D341Med (cell line): ENCODE data around the gene MYCN.
A peak's percentile ranks its signal among the peaks of the same experiment; 100 is the strongest.
"Not testable (repeated sequence)": the region's sequence is repeated elsewhere in the genome, so short reads cannot be mapped to it uniquely, and the experiment has no call there.

Source experiments
- DNase-seq: peaks from one replicate; pipeline ENCODE4 v3.0.0; 2012; ENCODE audit warnings: low spot score

The MYCN gene

DNA sequence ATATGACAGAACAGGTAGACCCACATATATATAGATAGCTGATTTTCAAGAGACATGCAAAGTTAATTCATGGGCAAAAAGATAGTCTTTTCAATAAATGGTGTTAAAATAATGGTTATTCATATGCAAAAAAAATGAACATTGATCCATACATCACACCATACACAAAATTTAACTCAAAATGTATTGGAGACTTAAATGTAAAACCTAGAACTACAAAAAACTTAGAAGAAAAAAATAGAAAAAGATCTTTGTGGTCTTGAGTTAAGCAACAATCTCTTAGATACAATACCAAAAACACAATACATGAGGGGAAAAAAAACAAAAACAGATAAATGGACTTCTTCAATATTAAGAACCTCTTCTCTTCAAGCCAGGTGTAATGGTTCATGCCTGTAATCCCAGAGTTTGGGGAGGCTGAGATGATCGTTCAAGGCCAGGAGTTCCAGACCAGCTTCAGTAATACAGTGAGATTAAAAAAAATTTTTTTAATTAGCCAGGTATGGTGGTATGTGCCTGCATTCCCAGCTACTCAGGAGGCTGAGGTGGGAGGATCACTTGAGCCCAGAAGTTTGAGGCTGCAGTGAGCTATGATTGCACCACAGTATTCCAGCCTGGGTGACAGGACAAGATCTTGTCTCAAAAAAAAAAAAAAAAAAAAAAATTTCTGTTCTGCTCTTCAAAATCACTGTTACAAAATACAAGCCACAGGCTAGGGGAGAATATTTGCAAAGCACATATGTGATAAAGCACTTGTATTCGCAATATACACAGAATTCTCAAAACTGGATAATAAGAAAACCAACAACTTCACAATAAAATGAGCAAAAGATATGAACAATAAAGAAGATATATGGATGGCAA lies 32.7 kb upstream of the MYCN start:
- no peak for DNase-seq

DNA sequence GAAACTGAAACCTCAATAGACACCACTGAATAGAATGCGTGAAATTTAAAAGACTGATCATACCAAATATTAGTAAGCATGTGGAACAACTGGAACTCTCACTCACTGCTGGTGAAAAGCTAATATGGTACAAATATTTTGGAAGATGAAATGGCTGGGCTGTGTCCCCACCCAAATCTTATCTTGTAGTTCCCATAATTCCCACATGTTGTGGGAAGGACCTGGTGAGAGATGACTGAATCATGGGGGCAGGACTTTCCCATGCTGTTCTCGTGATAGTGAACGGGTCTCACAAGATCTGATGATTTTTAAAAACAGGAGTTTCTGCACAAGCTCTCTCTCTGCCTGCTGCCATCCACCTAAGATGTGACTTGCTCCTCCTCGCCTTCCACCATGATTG lies 32.0 kb upstream of the MYCN start:
- DNase-seq: no peak

GRCh38 chr2:15909157-15909556 lies 31.2 kb upstream of the MYCN start:
- no peak for DNase-seq

GRCh38 chr2:15909736-15910135 lies 30.6 kb upstream of the MYCN start:
- no peak for DNase-seq

DNA sequence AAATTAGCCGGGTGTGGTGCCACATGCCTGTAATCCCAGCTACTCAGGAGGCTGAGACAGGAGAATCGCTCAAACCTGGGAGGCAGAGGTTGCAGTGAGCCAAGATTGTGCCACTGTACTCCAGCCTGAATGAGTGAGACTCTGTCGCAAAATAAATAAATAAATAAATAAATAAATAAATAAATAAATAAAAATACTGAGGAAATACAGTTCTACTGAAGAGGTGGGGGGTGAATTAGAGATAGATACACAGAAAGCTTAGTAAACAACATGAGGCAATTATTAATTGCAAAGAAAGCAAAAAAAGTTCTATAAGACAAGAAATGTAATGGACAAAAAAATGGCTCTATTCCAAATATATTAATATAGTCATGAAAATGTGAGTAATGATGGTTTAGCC lies 29.1 kb upstream of the MYCN start:
- not testable (repeated sequence) for DNase-seq

DNA sequence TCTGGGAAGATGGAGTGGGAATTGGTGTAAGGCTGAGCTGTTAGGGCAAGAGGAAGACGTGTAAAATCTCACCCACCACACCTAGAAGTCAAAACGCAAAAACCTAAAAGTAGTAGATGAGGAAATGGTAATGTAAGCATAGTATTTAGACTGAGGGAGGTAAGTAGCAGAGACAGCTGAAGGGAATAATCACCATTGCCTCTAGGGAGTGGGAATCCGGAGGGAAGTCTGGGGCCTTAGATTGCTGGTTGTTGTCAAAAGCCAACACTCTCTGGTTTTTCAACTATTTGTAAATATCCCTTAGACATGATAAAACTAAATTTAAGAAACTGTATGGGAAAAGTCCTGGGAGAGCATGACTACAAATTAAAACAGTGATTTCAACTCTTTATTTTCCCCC lies 28.7 kb upstream of the MYCN start:
- no peak for DNase-seq

DNA sequence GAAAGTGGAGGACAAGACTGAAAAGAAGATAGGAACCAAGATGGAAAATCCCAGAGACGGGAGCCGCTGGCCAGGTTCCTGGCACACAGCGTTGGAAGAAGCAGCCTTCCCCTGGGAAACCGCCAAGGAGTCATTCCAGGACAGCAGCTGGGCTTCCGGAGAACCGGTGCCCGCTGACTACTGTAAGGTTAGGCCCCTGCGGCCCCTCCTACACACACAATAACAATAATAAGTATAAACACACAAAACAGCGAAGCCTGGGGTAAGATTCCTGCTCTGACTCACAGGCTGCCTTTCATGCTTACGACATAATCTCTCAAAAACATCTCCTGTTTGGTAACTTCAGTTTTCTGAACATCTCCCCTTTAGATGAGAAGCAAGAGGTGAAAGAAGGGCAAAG lies 28.1 kb upstream of the MYCN start:
- DNase-seq: peak; percentile 67

GRCh38 chr2:15913146-15913545 lies 27.2 kb upstream of the MYCN start:
- DNase-seq: no peak

- DNase-seq: no peak
Measured at GRCh38 chr2:15914596-15915385, 25.6 kb upstream of the MYCN start.

DNA sequence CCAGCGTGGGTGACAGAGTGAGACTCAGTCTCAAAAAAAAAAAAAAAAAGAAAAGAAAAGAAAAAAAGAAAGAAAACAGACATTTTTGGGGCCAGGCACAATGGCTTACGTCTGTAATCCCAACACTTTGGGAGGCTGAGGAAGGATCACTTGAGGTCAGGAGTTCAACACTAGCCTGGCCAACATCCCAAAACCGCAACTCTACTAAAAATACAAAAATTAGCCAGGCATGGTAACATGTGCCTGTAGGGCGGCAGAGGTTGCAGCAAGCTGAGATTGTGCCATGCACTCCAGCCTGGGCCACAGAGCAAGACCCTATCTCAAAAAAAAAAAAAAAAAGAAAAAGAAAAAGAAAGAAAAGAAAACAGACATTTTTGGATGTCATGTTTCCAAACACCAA lies 24.8 kb upstream of the MYCN start:
- DNase-seq: not testable (repeated sequence)

DNA sequence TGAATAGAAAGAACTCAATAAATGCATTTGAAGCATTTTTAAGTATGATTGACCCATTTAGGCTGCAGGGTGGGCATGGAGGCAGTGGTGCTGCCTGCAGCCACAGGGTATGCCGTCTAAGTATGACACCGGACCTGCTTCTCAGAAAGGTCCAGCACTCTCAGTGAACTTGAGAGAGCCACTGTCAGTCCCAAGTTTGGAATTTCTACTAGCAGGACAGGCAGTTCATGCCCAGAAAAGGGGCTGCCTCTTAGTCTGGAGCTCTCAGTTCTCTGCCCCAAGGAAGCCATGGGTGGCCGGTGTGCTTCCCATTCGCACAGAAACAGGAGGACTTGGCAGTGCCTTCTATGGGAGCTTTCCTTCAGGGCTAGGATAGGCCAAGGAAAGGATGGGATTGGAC lies 24.0 kb upstream of the MYCN start:
- DNase-seq: no peak

DNA sequence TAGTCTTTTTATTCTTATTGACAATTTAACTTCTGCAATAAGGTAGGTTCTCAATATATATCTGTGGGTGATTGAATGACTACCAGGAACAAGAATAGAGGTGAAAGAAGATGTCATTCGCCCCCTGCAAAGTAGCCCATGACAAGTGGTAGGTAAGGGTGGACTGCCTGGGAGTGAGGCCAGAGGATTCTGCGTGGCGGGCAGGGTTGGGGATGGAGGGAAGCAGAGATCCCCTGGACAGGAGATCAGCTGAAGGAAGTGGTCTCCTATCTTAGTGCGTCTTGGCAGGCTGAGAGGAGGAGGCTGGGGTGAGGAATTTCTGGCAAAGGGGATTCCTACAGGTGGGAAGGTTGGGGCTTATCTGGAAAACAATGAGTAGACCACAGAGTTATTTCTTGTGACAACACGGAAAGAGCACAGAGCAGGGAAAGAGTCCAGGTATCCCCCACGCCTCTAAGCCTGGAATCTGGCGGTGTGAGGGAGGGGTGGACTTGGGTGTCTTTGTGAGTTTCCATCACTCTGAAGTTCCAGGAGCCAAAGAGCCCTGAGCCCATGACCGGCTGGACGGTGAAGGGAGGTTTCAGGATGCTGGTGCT lies 21.5 kb upstream of the MYCN start:
- no peak for DNase-seq

GRCh38 chr2:15919716-15920434 lies 20.5 kb upstream of the MYCN start:
- DNase-seq: peak; percentile 76

DNA sequence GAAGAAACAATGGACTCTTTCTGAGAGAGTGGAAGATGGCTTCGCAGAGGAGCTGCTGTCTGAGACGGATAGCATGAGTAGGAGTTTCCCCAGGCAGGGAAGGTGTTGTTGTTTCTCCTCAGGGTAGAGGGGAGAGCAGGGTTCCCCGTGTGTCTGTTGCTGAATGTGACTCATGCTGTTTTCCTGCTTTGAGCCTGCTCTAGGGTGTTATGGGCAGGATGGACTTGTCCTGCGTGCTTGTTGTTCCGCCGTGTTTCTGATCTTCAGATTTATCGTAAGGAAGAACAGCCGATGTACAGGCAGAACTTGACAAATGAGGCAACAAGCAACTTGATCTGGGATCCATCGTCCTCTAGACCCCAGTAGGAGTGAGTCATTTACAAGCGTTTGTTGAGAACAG lies 19.7 kb upstream of the MYCN start:
- DNase-seq: no peak

- DNase-seq: no peak
Measured at GRCh38 chr2:15923597-15923996, 16.8 kb upstream of the MYCN start.

DNA sequence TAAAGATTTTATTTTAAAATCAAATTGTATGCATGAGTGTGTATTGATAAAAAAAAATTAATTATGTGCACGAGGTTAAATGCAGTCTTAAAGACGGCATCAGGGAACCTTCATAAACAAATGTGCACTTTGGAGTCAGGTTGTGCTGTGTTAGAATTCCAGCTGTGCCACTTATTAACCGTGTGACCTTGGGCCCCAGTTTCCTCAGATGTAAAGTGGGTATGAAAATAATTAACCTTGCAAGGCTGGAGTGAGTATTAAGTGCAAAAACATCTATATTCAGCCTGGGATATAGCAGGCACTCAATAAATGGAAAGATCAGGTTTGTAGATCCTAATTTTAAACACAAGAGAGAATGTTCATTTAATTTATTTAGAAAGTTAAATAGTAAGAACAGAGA lies 14.5 kb upstream of the MYCN start:
- DNase-seq: no peak

GRCh38 chr2:15926252-15926651 lies 14.1 kb upstream of the MYCN start:
- DNase-seq: no peak

- DNase-seq: no peak
Measured at GRCh38 chr2:15927551-15928218, 12.7 kb upstream of the MYCN start.

DNA sequence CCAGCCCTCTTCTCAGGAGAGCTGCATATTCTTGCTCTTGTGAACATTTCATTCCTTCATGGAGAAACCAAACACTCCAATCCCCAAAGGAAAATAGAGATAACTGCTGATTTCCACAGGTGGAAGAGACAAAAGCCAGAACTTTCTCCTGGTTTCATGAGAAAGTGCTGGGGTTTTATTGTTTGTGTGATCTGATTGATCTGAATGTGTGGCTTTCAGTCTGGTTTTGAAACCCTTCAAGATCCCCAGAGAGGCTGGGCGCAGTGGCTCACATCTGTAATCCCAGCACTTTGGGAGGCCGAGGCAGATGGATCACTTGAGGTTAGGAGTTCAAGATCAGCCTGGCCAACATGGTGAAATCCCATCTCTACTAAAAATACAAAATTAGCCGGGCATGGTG lies 11.3 kb upstream of the MYCN start:
- not testable (repeated sequence) for DNase-seq

DNA sequence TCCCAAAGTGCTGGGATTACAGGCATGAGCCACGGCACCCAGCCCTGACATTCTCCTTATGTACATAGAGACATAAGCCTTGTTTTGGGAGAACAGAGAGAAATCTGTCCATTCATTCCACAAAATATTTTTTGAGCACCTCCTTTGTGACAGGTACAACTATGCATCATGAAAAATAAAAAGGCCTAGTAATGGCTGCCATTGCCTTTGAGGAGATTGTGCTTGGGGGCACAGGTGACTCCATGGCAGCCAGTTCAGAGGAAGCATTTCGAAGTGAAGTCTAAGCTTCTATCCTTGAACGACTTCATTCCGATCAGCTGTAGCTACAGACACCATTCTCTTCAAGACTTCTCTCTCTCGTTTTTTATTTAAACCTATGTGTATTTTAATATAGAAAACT lies 10.5 kb upstream of the MYCN start:
- DNase-seq: no peak

- DNase-seq: no peak
Measured at GRCh38 chr2:15930589-15931318, 9.6 kb upstream of the MYCN start.
